Measurements from ENCODE around the gene KIF23.

DNA sequence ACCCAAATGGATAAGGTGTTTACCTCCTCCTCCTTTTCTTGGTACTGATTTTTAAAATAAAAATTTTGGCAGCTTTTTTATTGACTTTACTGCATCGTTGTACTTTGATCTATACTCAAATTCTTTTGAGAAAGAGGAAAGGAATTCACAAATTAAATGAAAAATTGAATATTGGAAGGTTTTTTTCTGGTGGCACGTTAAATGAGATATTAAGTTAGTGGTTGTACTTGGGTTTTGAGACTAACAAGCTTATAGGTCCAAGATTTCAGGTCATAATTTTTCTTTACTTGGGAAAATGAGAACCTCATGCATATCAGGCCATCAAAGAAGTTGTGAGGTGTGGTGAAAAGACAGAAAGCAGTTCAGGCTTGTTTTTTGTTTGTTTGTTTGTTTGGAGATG lies 52.6 kb downstream of the KIF23 start:
- TF ChIP-seq POLR2AphosphoS5 (IDR thresholded peaks at IDR 0.05) (no peak), EP300 (IDR thresholded peaks at IDR 0.05) (no peak), POLR2A (IDR thresholded peaks at IDR 0.05) (no peak)
- TF ChIP-seq, protein P1, sequence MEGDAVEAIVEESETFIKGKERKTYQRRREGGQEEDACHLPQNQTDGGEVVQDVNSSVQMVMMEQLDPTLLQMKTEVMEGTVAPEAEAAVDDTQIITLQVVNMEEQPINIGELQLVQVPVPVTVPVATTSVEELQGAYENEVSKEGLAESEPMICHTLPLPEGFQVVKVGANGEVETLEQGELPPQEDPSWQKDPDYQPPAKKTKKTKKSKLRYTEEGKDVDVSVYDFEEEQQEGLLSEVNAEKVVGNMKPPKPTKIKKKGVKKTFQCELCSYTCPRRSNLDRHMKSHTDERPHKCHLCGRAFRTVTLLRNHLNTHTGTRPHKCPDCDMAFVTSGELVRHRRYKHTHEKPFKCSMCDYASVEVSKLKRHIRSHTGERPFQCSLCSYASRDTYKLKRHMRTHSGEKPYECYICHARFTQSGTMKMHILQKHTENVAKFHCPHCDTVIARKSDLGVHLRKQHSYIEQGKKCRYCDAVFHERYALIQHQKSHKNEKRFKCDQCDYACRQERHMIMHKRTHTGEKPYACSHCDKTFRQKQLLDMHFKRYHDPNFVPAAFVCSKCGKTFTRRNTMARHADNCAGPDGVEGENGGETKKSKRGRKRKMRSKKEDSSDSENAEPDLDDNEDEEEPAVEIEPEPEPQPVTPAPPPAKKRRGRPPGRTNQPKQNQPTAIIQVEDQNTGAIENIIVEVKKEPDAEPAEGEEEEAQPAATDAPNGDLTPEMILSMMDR (IDR thresholded peaks at IDR 0.05): no peak
